Type B pancreatic cell (in vitro differentiated cells): ENCODE measurements around the gene GRM4. TPM values are rescaled to one million over a fixed set of nuclear protein-coding genes. Genes with fewer than 3 reads are reported as not detected.

Experiments
- DNase-seq: peaks from one replicate; pipeline ENCODE4 v3.0.0; 2021; ENCODE audit warnings: mixed read lengths; ENCODE audit not compliant: unreplicated experiment; ENCODE audit errors: extremely low spot score
- H3K27ac Mint-ChIP-seq: 2 replicates; pipeline ENCODE4 v1.8.0; 2021; ENCODE audit warnings: mild to moderate bottlenecking, mixed read lengths
- H3K27me3 Mint-ChIP-seq: 2 replicates; pipeline ENCODE4 v1.8.0; 2021; ENCODE audit warnings: mixed read lengths
- H3K36me3 Mint-ChIP-seq: 2 replicates; pipeline ENCODE4 v1.8.0; 2021; ENCODE audit warnings: mixed read lengths
- H3K4me1 Mint-ChIP-seq: one replicate; pipeline ENCODE4 v1.8.0; 2021; ENCODE audit warnings: mixed read lengths; ENCODE audit not compliant: unreplicated experiment
- H3K4me3 Mint-ChIP-seq: 2 replicates; pipeline ENCODE4 v1.8.0; 2021; ENCODE audit warnings: mild to moderate bottlenecking, mixed read lengths
- H3K9me3 Mint-ChIP-seq: 2 replicates; pipeline ENCODE4 v1.8.0; 2021; ENCODE audit warnings: mixed read lengths
- total RNA-seq: library from RNA; stranded (reverse); gene quantifications from 2 replicates; pipeline ENCODE4 v1.2.1, GENCODE V29; 2021; ENCODE audit warnings: low replicate concordance
- TF ChIP-seq, protein P1 (sequence below): fragments of 200-600 bp; sonication (generic); conservative IDR thresholded peaks from 2 replicates; pipeline ENCODE4 v1.5.0; 2021; ENCODE audit warnings: antibody characterized with exemption, mild to moderate bottlenecking

GRM4 gene
- total RNA-seq, 1 donor from 2014 or later: 2.2 TPM

DNA sequence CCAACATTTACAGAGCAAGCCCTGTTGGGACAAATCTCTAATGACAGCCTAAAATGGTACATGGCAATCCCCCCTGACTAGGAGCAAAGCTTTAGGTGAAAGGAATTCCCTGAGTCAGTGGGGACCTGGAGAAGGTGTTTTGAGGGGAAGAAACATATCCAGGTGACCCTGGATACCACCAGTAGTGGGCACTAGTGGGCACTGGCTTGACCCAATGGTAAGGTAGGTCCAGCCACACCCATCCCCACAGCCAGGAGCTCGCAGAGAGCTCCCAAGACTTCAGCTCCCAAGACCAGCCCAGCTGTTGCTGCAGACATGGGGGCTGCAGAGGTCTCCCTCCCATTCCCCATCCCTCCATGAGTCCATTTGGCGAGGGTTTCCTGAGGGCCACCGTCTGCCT lies 19.5 kb downstream of the GRM4 start:
- peaks cover 4% of the 10 kb centered on the region for H3K4me1 Mint-ChIP-seq
- no peak overlapping the region for H3K27ac Mint-ChIP-seq
- TF ChIP-seq, protein P1, sequence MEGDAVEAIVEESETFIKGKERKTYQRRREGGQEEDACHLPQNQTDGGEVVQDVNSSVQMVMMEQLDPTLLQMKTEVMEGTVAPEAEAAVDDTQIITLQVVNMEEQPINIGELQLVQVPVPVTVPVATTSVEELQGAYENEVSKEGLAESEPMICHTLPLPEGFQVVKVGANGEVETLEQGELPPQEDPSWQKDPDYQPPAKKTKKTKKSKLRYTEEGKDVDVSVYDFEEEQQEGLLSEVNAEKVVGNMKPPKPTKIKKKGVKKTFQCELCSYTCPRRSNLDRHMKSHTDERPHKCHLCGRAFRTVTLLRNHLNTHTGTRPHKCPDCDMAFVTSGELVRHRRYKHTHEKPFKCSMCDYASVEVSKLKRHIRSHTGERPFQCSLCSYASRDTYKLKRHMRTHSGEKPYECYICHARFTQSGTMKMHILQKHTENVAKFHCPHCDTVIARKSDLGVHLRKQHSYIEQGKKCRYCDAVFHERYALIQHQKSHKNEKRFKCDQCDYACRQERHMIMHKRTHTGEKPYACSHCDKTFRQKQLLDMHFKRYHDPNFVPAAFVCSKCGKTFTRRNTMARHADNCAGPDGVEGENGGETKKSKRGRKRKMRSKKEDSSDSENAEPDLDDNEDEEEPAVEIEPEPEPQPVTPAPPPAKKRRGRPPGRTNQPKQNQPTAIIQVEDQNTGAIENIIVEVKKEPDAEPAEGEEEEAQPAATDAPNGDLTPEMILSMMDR: no peak
- no peak for DNase-seq
- H3K36me3 Mint-ChIP-seq: no peaks in the 10 kb centered on the region
- H3K4me3 Mint-ChIP-seq: no peak overlapping the region
- no peaks in the 10 kb centered on the region for H3K9me3 Mint-ChIP-seq
- H3K27me3 Mint-ChIP-seq: peaks cover 22% of the 10 kb centered on the region

GRCh38 chr6:34125939-34126338 lies 19.9 kb downstream of the GRM4 start:
- no peak for DNase-seq
- H3K27me3 Mint-ChIP-seq: peaks cover 22% of the 10 kb centered on the region
- H3K36me3 Mint-ChIP-seq: no peaks in the 10 kb centered on the region
- no peaks in the 10 kb centered on the region for H3K9me3 Mint-ChIP-seq
- TF ChIP-seq, protein P1: no peak
- H3K4me1 Mint-ChIP-seq: peaks cover 4% of the 10 kb centered on the region
- no peak overlapping the region for H3K27ac Mint-ChIP-seq
- no peak overlapping the region for H3K4me3 Mint-ChIP-seq

- Mint-ChIP-seq H3K4me1 (no peaks in the 10 kb centered on the region), H3K27ac (no peak overlapping the region), H3K36me3 (no peaks in the 10 kb centered on the region), H3K27me3 (peaks cover 26% of the 10 kb centered on the region), H3K4me3 (no peak overlapping the region), H3K9me3 (no peaks in the 10 kb centered on the region)
- TF ChIP-seq, protein P1: no peak
- DNase-seq: no peak
Observed at GRCh38 chr6:34120953-34121675, 24.8 kb downstream of the GRM4 start.

GRCh38 chr6:34115915-34116314 lies 30.0 kb downstream of the GRM4 start:
- Mint-ChIP-seq H3K36me3 (no peaks in the 10 kb centered on the region), H3K27me3 (peaks cover 59% of the 10 kb centered on the region), H3K27ac (no peak overlapping the region), H3K4me1 (no peaks in the 10 kb centered on the region), H3K4me3 (no peak overlapping the region), H3K9me3 (no peaks in the 10 kb centered on the region)
- TF ChIP-seq, protein P1: no peak
- no peak for DNase-seq

DNA sequence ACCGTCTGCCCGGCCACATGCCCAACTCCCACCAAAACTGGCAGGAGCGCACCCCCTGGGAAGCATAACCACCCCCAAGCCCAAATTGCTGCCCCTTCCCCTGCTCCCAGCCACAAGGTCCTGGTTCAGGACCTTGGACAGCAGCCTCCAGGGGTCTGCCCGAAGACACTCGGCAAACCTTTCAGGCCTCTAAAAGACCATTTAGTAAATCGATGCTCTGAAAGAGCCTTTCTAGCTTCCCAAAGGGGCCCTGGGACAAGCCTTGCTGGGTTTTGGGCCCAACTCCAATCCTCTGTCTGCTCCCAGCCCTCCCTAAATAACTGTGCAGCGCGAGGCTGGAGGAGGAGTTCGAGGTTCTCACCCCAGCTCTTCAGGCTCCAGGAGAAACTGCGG lies 30.5 kb downstream of the GRM4 start:
- no peak overlapping the region for H3K27ac Mint-ChIP-seq
- no peaks in the 10 kb centered on the region for H3K36me3 Mint-ChIP-seq
- no peak overlapping the region for H3K4me3 Mint-ChIP-seq
- H3K27me3 Mint-ChIP-seq: peaks cover 60% of the 10 kb centered on the region
- TF ChIP-seq, protein P1: no peak
- peak; percentile 79 for DNase-seq
- H3K9me3 Mint-ChIP-seq: no peaks in the 10 kb centered on the region
- no peaks in the 10 kb centered on the region for H3K4me1 Mint-ChIP-seq
